Peyer's patch (tissue), 4 donors: ENCODE data around the gene PTTG1IP.

ENCODE experiments used
- CTCF ChIP-seq, 6 experiments: fragments of 450-650 bp in 4 of 6; fragments of 200-600 bp in 2 of 6; sonication (generic) in 1 of 6; IDR thresholded peaks; one replicate each; pipeline ENCODE4 v1.5.1; 2017 to 2019; ENCODE audit warnings: antibody characterized with exemption in 6 of 6, mild to moderate bottlenecking in 3 of 6, moderate library complexity in 1 of 6
- POLR2A ChIP-seq, 2 donors: fragments of 450-650 bp; IDR thresholded peaks; one replicate each; pipeline ENCODE4 v1.5.1; 2017; ENCODE audit warnings: antibody characterized with exemption in 2 of 2, mild to moderate bottlenecking in 2 of 2, moderate library complexity in 2 of 2

GRCh38 chr21:44850905-44851657 is 22.4 kb downstream of the PTTG1IP start:
- no peak for TF ChIP-seq CTCF (IDR thresholded peaks at IDR 0.05)
- no peak for TF ChIP-seq POLR2A (IDR thresholded peaks at IDR 0.05)
